HL-60 (cell line): ENCODE measurements around the gene RAD50.

Experiments used
- CTCF ChIP-seq: IDR thresholded peaks from one replicate; pipeline ENCODE4 v1.5.1; 2011; ENCODE audit warnings: low read length, control low read depth, inconsistent platforms; ENCODE audit not compliant: insufficient read depth
- POLR2AphosphoS5 ChIP-seq: IDR thresholded peaks from 2 replicates; pipeline ENCODE4 v1.6.1; 2012; ENCODE audit warnings: low read depth

GRCh38 chr5:132637241-132637640, 80.5 kb downstream of the RAD50 start:
- TF ChIP-seq CTCF (no peak), POLR2AphosphoS5 (no peak)
